Panc1 (cell line): Measurements from ENCODE around the gene NSUN6. TPM values are rescaled to one million over a fixed set of nuclear protein-coding genes. Genes with fewer than 3 reads are reported as not detected.
A peak's percentile ranks its signal among the peaks of the same experiment; 100 is the strongest.

Source experiments
- ATAC-seq: fragments of 200-7000 bp; cut with Tn5 transposase; 2 replicates; pipeline ENCODE4 v1.9.1; 2020; ENCODE audit warnings: mild to moderate bottlenecking, moderate library complexity
- BruUV-seq: library from RNA; stranded (reverse); fragments of 400-500 nt; replicated peaks from 2 replicates; lab custom pipeline; 2021; lab: Mats Ljungman, UMichigan
- CTCF ChIA-PET: fragments of 300-600 bp; sonication (Branson Sonifier 250); formaldehyde crosslinking; loops from one replicate; lab custom pipeline; 2022; ENCODE audit warnings: antibody characterized with exemption; lab: Charles Lee
- POLR2A ChIA-PET: fragments of 300-600 bp; sonication (Branson Sonifier 250); formaldehyde crosslinking; loops from one replicate; lab custom pipeline; 2022; ENCODE audit warnings: antibody characterized with exemption; lab: Charles Lee
- DNase-seq: peaks from one replicate; pipeline ENCODE4 v3.0.0-alpha.2; 2010; ENCODE audit warnings: low read depth, low spot score
- H3K27ac ChIP-seq: 2 replicates; pipeline ENCODE4 v1.5.1; 2011; ENCODE audit warnings: mild to moderate bottlenecking, low read length, inconsistent platforms
- H3K27me3 ChIP-seq: fragments of 200-500 bp; sonication (Bioruptor generic); 2 replicates; pipeline ENCODE4 v1.6.0; 2014; ENCODE audit warnings: low read length, inconsistent platforms; ENCODE audit not compliant: control insufficient read depth, insufficient read depth
- H3K36me3 ChIP-seq: fragments of 200-500 bp; sonication (Bioruptor generic); 2 replicates; pipeline ENCODE4 v1.5.1; 2014; ENCODE audit warnings: inconsistent platforms, mild to moderate bottlenecking, low read length, moderate library complexity; ENCODE audit not compliant: control insufficient read depth, insufficient read depth
- H3K4me1 ChIP-seq: 2 replicates; pipeline ENCODE4 v1.5.1; 2011; ENCODE audit warnings: inconsistent platforms, mild to moderate bottlenecking, low read length, moderate library complexity; ENCODE audit not compliant: control insufficient read depth, insufficient read depth
- H3K4me3 ChIP-seq, 2 experiments: 2 replicates each; pipeline ENCODE4 v1.5.1; 2011 to 2012; ENCODE audit warnings: low read depth in 2 of 2, low read length in 2 of 2, mild to moderate bottlenecking in 2 of 2, inconsistent platforms in 1 of 2, moderate library complexity in 1 of 2
- H3K9me3 ChIP-seq: fragments of 200-500 bp; sonication (Bioruptor generic); 2 replicates; pipeline ENCODE4 v1.5.1; 2014; ENCODE audit warnings: low read depth, mild to moderate bottlenecking, inconsistent platforms, low read length, moderate library complexity; ENCODE audit not compliant: control insufficient read depth, insufficient read depth
- POLR2AphosphoS5 ChIP-seq: IDR thresholded peaks from 2 replicates; pipeline ENCODE4 v1.6.1; 2012; ENCODE audit warnings: mild to moderate bottlenecking, low read depth, low read length, moderate library complexity
- SIN3A ChIP-seq: IDR thresholded peaks from 2 replicates; pipeline ENCODE4 v1.6.1; 2012; ENCODE audit warnings: low read depth, mild to moderate bottlenecking, low read length, moderate library complexity, borderline replicate concordance; ENCODE audit not compliant: insufficient read depth
- TCF7L2 ChIP-seq: IDR thresholded peaks from 2 replicates; pipeline ENCODE4 v1.6.1; 2011; ENCODE audit warnings: mild to moderate bottlenecking, low read depth, low read length, inconsistent platforms
- in situ Hi-C: cut with HindIII; loops from 2 replicates; pipeline ENCODE4 v1.10.0; 2016; ENCODE audit warnings: low sequenced_read_pairs, low pct_unique_long_range_greater_than_20kb
- intact Hi-C: fragments of 100-400 bp; cut with micrococcal nuclease; formaldehyde crosslinking; loops from one replicate; pipeline ENCODE4 v1.10.0; 2022; ENCODE audit not compliant: unreplicated experiment
- total RNA-seq: library from RNA; stranded (reverse); gene quantifications from one replicate; pipeline ENCODE4 v1.2.1, GENCODE V29; 2021; ENCODE audit not compliant: unreplicated experiment
- TF ChIP-seq, protein P1 (sequence below): fragments of 450-650 bp; IDR thresholded peaks from 2 replicates; pipeline ENCODE4 v1.5.1; 2017; ENCODE audit warnings: mild to moderate bottlenecking
- TF ChIP-seq, protein P2 (sequence below), 2 experiments: IDR thresholded peaks; 2 replicates each; pipeline ENCODE4 v1.6.1; 2011 to 2012; ENCODE audit warnings: low read depth in 2 of 2, control low read depth in 1 of 2, low read length in 1 of 2, mild to moderate bottlenecking in 1 of 2, moderate library complexity in 1 of 2; ENCODE audit not compliant: insufficient read depth in 1 of 2

The NSUN6 gene
- total RNA-seq, 1 experiment from 2014 or later: 4.3 TPM

DNA sequence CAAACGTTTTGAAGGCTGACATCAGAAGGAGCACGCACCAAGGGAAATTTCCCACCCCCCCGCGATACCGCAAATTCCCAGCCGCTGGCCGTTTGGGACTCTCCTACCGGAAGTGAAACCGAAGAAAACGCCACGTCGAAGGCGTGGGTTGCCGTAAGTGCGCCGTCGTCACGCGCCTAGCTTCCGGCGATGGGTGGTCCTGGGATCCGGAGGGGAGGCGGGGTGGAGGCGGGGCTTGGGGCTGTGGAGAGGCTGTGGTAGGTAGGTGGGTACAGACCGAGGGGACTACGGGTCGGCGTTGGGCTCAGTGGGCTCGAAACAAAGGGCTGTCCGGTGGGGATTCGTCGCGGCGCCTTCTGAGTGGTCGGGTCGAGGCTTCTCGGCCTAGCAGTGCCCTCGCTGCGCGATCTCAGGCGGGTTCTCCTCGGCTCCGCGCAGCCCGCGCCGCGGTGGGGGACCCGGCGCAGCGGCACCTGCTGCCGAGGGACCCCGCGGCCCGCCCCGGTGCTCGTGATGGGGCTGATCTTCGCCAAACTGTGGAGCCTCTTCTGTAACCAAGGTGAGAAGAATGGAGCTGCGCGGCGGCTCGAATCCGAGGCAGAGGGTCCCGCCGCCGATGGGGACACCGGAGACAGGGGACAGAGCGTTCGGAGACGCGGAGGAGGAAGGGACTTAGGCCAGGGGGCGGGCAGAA is 7.9 kb upstream of the NSUN6 start, which contains the start of gene ARL5B:
ARL5B (plus strand) TSS at position 307 of the 694 bp plus-strand sequence; CDS start at position 514, 207 bp downstream.
- intact Hi-C loops (no loop called here), in situ Hi-C loops (no loop called here)
- peak within 1 kb of the TSS; percentile 96 for H3K27ac ChIP-seq
- peak; percentile 71 for DNase-seq
- ChIA-PET POLR2A (interaction anchor here (0.6 to 0.7 kb wide), 4 partner anchors 37 to 1705 kb away, joined by 6 to 8 read pairs (median 7); no protein-coding TSS in a partner anchor), CTCF (interaction anchor here (0.6 kb wide), 1 partner anchor 143 kb away, joined by 5 read pairs; no protein-coding TSS in a partner anchor)
- H3K36me3 ChIP-seq: peaks cover 8% of the 10 kb centered on the region; the same call in 1 of the 2 replicates
- peaks cover 15% of the 10 kb centered on the region; the same call in 1 of the 2 replicates for H3K4me1 ChIP-seq
- no TSS peak for BruUV-seq
- peak within 1 kb of the TSS; percentile 91 to 93 for H3K4me3 ChIP-seq
- no peaks in the 10 kb centered on the region for H3K9me3 ChIP-seq
- H3K27me3 ChIP-seq: no peaks in the 10 kb centered on the region
- ATAC-seq: peak; percentile 99
- TF ChIP-seq POLR2AphosphoS5 (peak; percentile 67), SIN3A (peak; percentile 61; the same call in 1 of the 2 replicates), TCF7L2 (peak; percentile 29; the same call in 1 of the 2 replicates)
- TF ChIP-seq, protein P1, sequence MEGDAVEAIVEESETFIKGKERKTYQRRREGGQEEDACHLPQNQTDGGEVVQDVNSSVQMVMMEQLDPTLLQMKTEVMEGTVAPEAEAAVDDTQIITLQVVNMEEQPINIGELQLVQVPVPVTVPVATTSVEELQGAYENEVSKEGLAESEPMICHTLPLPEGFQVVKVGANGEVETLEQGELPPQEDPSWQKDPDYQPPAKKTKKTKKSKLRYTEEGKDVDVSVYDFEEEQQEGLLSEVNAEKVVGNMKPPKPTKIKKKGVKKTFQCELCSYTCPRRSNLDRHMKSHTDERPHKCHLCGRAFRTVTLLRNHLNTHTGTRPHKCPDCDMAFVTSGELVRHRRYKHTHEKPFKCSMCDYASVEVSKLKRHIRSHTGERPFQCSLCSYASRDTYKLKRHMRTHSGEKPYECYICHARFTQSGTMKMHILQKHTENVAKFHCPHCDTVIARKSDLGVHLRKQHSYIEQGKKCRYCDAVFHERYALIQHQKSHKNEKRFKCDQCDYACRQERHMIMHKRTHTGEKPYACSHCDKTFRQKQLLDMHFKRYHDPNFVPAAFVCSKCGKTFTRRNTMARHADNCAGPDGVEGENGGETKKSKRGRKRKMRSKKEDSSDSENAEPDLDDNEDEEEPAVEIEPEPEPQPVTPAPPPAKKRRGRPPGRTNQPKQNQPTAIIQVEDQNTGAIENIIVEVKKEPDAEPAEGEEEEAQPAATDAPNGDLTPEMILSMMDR: no peak

GRCh38 chr10:18658271-18659124 is 7.1 kb upstream of the NSUN6 start:
- ChIA-PET POLR2A (interaction anchor here (0.6 to 0.7 kb wide), 4 partner anchors 36 to 1704 kb away, joined by 6 to 8 read pairs (median 7); no protein-coding TSS in a partner anchor), CTCF (interaction anchor here (0.6 to 0.7 kb wide), 2 partner anchors 143 to 1853 kb away, joined by 3 to 5 read pairs; no protein-coding TSS in a partner anchor)
- Histone ChIP-seq H3K36me3 (peaks cover 8% of the 10 kb centered on the region; the same call in 1 of the 2 replicates), H3K9me3 (no peaks in the 10 kb centered on the region), H3K27me3 (no peaks in the 10 kb centered on the region), H3K4me1 (peaks cover 15% of the 10 kb centered on the region; the same call in 1 of the 2 replicates), H3K4me3 (peak overlapping the region; percentile 91 to 93), H3K27ac (peak overlapping the region; percentile 96)
- DNase-seq (no peak), ATAC-seq (0 out of 2 replicates have a peak, but pooled peaks have one; percentile 4)
- in situ Hi-C loops (no loop called here), intact Hi-C loops (no loop called here)
- TF ChIP-seq, protein P1: no peak
- TF ChIP-seq TCF7L2: no peak
- no peak; the same call in 1 of the 2 replicates for TF ChIP-seq POLR2AphosphoS5
- TF ChIP-seq, protein P2, sequence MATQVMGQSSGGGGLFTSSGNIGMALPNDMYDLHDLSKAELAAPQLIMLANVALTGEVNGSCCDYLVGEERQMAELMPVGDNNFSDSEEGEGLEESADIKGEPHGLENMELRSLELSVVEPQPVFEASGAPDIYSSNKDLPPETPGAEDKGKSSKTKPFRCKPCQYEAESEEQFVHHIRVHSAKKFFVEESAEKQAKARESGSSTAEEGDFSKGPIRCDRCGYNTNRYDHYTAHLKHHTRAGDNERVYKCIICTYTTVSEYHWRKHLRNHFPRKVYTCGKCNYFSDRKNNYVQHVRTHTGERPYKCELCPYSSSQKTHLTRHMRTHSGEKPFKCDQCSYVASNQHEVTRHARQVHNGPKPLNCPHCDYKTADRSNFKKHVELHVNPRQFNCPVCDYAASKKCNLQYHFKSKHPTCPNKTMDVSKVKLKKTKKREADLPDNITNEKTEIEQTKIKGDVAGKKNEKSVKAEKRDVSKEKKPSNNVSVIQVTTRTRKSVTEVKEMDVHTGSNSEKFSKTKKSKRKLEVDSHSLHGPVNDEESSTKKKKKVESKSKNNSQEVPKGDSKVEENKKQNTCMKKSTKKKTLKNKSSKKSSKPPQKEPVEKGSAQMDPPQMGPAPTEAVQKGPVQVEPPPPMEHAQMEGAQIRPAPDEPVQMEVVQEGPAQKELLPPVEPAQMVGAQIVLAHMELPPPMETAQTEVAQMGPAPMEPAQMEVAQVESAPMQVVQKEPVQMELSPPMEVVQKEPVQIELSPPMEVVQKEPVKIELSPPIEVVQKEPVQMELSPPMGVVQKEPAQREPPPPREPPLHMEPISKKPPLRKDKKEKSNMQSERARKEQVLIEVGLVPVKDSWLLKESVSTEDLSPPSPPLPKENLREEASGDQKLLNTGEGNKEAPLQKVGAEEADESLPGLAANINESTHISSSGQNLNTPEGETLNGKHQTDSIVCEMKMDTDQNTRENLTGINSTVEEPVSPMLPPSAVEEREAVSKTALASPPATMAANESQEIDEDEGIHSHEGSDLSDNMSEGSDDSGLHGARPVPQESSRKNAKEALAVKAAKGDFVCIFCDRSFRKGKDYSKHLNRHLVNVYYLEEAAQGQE (IDR thresholded peaks at IDR 0.05; ENCODE audit: insufficient read depth in 1 of 2, low read depth in 2 of 2, low read length in 1 of 2): no peak
- TF ChIP-seq SIN3A: no peak
- BruUV-seq: TSS peak; percentile 93
